H1 (cell line): ENCODE data around the gene RNU7-1.

ENCODE experiments used
- CEBPB ChIP-seq: IDR thresholded peaks from 2 replicates; pipeline ENCODE4 v1.6.1; 2012; ENCODE audit warnings: low read depth, low read length
- MAFK ChIP-seq: IDR thresholded peaks from 2 replicates; pipeline ENCODE4 v1.6.1; 2012; ENCODE audit warnings: low read depth, mild to moderate bottlenecking, improper control_type of control experiment, low read length
- NRF1 ChIP-seq: IDR thresholded peaks from 2 replicates; pipeline ENCODE4 v1.6.1; 2011; ENCODE audit warnings: mild to moderate bottlenecking, low read depth, low read length, improper control_type of control experiment
- POLR2A ChIP-seq, 2 experiments: IDR thresholded peaks; 1 replicate in 1 of 2; 2 replicates in 1 of 2; pipeline ENCODE4 v1.6.1; 2011; ENCODE audit warnings: low read depth in 2 of 2, low read length in 2 of 2, mild to moderate bottlenecking in 2 of 2; ENCODE audit errors: control extremely low read depth in 1 of 2
- RFX5 ChIP-seq: IDR thresholded peaks from 2 replicates; pipeline ENCODE4 v1.6.1; 2011; ENCODE audit warnings: low read depth, low read length, improper control_type of control experiment, borderline replicate concordance
- RXRA ChIP-seq: IDR thresholded peaks from 2 replicates; pipeline ENCODE4 v1.6.1; 2011; ENCODE audit warnings: low read depth, mild to moderate bottlenecking, low read length, moderate library complexity; ENCODE audit not compliant: insufficient read depth
- SIRT6 ChIP-seq: IDR thresholded peaks from one replicate; pipeline ENCODE4 v1.7.1; 2012; ENCODE audit warnings: low read length, inconsistent platforms
- TAF7 ChIP-seq: optimal IDR thresholded peaks from 2 replicates; pipeline ENCODE3; 2011; ENCODE audit warnings: low read depth, mild to moderate bottlenecking, inconsistent platforms, low read length, moderate library complexity, borderline replicate concordance
- TF ChIP-seq, protein P1 (sequence below), 3 experiments: IDR thresholded peaks; 1 replicate in 2 of 3; 2 replicates in 1 of 3; pipeline versions ENCODE4 v1.5.1 to v1.6.1; 2011; ENCODE audit warnings: low read length in 3 of 3, mild to moderate bottlenecking in 3 of 3, inconsistent platforms in 2 of 3, low read depth in 1 of 3, moderate library complexity in 1 of 3; ENCODE audit not compliant: insufficient read depth in 1 of 3; ENCODE audit errors: control extremely low read depth in 1 of 3

DNA sequence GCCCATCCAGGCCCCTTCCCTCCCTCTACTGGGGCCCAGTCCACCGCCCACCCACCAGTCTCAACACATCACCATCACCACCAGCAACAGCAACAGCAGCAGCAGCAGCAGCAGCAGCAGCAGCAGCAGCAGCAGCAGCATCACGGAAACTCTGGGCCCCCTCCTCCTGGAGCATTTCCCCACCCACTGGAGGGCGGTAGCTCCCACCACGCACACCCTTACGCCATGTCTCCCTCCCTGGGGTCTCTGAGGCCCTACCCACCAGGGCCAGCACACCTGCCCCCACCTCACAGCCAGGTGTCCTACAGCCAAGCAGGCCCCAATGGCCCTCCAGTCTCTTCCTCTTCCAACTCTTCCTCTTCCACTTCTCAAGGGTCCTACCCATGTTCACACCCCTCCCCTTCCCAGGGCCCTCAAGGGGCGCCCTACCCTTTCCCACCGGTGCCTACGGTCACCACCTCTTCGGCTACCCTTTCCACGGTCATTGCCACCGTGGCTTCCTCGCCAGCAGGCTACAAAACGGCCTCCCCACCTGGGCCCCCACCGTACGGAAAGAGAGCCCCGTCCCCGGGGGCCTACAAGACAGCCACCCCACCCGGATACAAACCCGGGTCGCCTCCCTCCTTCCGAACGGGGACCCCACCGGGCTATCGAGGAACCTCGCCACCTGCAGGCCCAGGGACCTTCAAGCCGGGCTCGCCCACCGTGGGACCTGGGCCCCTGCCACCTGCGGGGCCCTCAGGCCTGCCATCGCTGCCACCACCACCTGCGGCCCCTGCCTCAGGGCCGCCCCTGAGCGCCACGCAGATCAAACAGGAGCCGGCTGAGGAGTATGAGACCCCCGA, 6.8 kb upstream of the RNU7-1 start:
- TF ChIP-seq NRF1 (no peak), TAF7 (no peak), CEBPB (no peak), MAFK (no peak), SIRT6 (no peak), RFX5 (no peak), POLR2A (IDR thresholded peaks at IDR 0.05; ENCODE audit: control extremely low read depth in 1 of 2, low read depth in 2 of 2, low read length in 2 of 2) (no peak), RXRA (no peak)
- TF ChIP-seq, protein P1, sequence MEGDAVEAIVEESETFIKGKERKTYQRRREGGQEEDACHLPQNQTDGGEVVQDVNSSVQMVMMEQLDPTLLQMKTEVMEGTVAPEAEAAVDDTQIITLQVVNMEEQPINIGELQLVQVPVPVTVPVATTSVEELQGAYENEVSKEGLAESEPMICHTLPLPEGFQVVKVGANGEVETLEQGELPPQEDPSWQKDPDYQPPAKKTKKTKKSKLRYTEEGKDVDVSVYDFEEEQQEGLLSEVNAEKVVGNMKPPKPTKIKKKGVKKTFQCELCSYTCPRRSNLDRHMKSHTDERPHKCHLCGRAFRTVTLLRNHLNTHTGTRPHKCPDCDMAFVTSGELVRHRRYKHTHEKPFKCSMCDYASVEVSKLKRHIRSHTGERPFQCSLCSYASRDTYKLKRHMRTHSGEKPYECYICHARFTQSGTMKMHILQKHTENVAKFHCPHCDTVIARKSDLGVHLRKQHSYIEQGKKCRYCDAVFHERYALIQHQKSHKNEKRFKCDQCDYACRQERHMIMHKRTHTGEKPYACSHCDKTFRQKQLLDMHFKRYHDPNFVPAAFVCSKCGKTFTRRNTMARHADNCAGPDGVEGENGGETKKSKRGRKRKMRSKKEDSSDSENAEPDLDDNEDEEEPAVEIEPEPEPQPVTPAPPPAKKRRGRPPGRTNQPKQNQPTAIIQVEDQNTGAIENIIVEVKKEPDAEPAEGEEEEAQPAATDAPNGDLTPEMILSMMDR (IDR thresholded peaks at IDR 0.05; ENCODE audit: control extremely low read depth in 1 of 3, insufficient read depth in 1 of 3, low read depth in 1 of 3, low read length in 3 of 3): peak in 1 of 3 experiments; percentile 5; a peak in 1 of 4 replicates
